Measurements from ENCODE around the gene PLEKHO2.

DNA sequence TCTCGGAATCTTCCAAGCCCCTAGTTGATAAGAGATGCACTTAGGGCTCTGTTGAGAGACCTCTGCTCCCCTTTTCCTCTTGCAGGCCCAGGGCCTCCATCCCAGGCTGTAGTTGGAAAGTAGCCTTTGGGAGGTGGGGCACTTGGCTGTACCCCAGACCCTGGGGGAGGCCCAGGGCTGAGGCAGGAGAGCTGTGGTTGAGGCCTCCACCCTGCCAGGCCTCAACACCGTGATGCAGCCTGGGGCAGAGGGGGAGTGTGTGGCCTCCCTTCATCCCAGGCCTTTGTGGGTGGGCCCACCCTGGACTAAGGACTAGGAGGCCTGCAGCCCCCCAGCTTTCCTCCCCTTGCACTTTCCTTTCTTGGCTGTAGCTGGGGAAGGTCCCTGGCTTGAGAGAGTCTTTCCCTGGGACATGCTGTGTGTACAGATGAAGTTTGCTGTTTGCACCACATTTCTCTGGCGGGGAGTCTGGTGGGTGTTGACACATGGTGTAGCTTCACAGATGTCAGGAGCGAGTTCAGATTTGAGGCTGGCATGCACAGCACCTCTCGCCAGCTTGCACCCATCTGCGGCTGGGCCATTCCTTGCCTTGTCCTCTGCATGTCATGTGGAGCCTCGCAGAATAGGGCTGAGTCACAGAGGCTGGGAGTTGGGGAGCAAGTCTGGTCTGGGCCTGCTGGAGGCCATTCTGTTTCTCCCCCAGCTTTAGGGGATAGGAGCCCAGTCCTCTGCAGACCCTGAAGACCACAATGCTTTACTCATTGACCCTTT lies 13.7 kb downstream of the PLEKHO2 start:
- peak in 1 of 3 donors; percentile 67 for TF ChIP-seq POLR2AphosphoS5 (IDR thresholded peaks at IDR 0.05)
- TF ChIP-seq, protein P1, sequence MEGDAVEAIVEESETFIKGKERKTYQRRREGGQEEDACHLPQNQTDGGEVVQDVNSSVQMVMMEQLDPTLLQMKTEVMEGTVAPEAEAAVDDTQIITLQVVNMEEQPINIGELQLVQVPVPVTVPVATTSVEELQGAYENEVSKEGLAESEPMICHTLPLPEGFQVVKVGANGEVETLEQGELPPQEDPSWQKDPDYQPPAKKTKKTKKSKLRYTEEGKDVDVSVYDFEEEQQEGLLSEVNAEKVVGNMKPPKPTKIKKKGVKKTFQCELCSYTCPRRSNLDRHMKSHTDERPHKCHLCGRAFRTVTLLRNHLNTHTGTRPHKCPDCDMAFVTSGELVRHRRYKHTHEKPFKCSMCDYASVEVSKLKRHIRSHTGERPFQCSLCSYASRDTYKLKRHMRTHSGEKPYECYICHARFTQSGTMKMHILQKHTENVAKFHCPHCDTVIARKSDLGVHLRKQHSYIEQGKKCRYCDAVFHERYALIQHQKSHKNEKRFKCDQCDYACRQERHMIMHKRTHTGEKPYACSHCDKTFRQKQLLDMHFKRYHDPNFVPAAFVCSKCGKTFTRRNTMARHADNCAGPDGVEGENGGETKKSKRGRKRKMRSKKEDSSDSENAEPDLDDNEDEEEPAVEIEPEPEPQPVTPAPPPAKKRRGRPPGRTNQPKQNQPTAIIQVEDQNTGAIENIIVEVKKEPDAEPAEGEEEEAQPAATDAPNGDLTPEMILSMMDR (IDR thresholded peaks at IDR 0.05 in 8 of 11, conservative IDR thresholded peaks at IDR 0.05 in 3 of 11) = no peak
